Measurements from ENCODE around the gene GP5. TPM values are rescaled to one million over a fixed set of nuclear protein-coding genes. Genes with fewer than 3 reads are reported as not detected.
A peak's percentile ranks its signal among the peaks of the same experiment; 100 is the strongest.

GP5 gene, protein sequence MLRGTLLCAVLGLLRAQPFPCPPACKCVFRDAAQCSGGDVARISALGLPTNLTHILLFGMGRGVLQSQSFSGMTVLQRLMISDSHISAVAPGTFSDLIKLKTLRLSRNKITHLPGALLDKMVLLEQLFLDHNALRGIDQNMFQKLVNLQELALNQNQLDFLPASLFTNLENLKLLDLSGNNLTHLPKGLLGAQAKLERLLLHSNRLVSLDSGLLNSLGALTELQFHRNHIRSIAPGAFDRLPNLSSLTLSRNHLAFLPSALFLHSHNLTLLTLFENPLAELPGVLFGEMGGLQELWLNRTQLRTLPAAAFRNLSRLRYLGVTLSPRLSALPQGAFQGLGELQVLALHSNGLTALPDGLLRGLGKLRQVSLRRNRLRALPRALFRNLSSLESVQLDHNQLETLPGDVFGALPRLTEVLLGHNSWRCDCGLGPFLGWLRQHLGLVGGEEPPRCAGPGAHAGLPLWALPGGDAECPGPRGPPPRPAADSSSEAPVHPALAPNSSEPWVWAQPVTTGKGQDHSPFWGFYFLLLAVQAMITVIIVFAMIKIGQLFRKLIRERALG
- 0.83 and 0.95 TPM in 2 replicates for total RNA-seq
- 0.21 TPM in 1 of 2 replicates, not detected in the other for polyA plus RNA-seq

DNA sequence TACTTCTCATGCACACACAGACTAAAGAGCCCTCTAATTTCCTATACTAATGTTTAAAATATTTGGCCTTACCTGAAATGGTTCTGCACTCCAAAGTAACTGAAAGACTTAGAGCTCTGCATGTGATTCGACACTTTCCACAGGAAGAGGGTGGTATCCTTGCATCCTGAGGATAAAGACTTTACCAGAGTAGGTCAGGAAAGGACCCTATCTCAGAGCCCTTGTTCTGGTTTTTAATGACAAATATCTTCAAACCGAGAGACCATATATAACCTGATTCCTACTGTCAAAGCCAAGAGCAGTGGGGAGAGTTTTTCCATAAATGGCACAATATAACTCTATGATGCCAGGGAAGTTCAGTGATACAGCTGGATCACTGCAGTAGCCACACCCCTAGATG lies at the start of gene GP5:
GP5 (minus strand) TSS at position 101 of the 400 bp plus-strand sequence. CDS start 984 bp downstream, outside the sequence.
- Histone ChIP-seq H3K27me3 (peaks cover 33% of the 10 kb centered on the region), H3K4me3 (peak within 1 kb of the TSS; percentile 0), H3K4me1 (ENCODE audit: low read depth) (no peaks in the 10 kb centered on the region), H3K9me3 (ENCODE audit: low read depth) (no peaks in the 10 kb centered on the region), H3K27ac (no peak within 1 kb of the TSS), H3K36me3 (peaks cover 8% of the 10 kb centered on the region)
- no peak for DNase-seq (ENCODE audit: low read depth in 1 of 2, low spot score in 1 of 2)
- TF ChIP-seq, protein P1, sequence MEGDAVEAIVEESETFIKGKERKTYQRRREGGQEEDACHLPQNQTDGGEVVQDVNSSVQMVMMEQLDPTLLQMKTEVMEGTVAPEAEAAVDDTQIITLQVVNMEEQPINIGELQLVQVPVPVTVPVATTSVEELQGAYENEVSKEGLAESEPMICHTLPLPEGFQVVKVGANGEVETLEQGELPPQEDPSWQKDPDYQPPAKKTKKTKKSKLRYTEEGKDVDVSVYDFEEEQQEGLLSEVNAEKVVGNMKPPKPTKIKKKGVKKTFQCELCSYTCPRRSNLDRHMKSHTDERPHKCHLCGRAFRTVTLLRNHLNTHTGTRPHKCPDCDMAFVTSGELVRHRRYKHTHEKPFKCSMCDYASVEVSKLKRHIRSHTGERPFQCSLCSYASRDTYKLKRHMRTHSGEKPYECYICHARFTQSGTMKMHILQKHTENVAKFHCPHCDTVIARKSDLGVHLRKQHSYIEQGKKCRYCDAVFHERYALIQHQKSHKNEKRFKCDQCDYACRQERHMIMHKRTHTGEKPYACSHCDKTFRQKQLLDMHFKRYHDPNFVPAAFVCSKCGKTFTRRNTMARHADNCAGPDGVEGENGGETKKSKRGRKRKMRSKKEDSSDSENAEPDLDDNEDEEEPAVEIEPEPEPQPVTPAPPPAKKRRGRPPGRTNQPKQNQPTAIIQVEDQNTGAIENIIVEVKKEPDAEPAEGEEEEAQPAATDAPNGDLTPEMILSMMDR (IDR thresholded peaks at IDR 0.05; ENCODE audit: low read depth, low read length): no peak

DNA sequence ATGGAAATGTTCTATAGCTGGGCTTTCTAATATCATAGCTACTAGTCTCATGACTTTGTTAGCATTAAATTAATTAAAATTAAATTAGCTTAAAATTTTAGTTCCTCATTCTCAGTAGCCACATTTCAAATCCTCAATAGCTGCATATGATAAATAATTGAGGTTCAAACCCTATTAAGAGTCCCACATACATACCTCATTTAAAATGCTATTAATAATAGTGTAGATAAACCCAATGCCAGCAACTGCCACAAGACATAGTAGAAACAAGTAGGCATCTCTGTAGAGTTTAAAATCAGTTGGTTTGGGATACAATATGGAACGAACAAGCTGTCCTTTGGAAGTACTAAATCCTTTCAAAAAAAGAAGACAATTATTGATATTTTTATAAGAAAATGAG lies 48.6 kb upstream of the GP5 start:
- Histone ChIP-seq H3K27ac (no peak overlapping the region), H3K9me3 (ENCODE audit: low read depth) (no peaks in the 10 kb centered on the region), H3K36me3 (peaks cover 92% of the 10 kb centered on the region), H3K4me3 (no peak overlapping the region), H3K4me1 (ENCODE audit: low read depth) (no peaks in the 10 kb centered on the region), H3K27me3 (no peaks in the 10 kb centered on the region)
- TF ChIP-seq, protein P1 (IDR thresholded peaks at IDR 0.05; ENCODE audit: low read depth, low read length): no peak
- no peak for DNase-seq (ENCODE audit: low read depth in 1 of 2, low spot score in 1 of 2)

GRCh38 chr3:194447161-194447560 lies 48.1 kb upstream of the GP5 start:
- Histone ChIP-seq H3K4me3 (no peak overlapping the region), H3K27ac (no peak overlapping the region), H3K4me1 (ENCODE audit: low read depth) (no peaks in the 10 kb centered on the region), H3K9me3 (ENCODE audit: low read depth) (no peaks in the 10 kb centered on the region), H3K36me3 (peaks cover 87% of the 10 kb centered on the region), H3K27me3 (no peaks in the 10 kb centered on the region)
- TF ChIP-seq, protein P1 (IDR thresholded peaks at IDR 0.05; ENCODE audit: low read depth, low read length): no peak
- DNase-seq (ENCODE audit: low read depth in 1 of 2, low spot score in 1 of 2): no peak

GRCh38 chr3:194446754-194447153 lies 47.7 kb upstream of the GP5 start:
- Histone ChIP-seq H3K4me1 (ENCODE audit: low read depth) (peaks cover 2% of the 10 kb centered on the region), H3K36me3 (peaks cover 83% of the 10 kb centered on the region), H3K9me3 (ENCODE audit: low read depth) (no peaks in the 10 kb centered on the region), H3K4me3 (no peak overlapping the region), H3K27ac (no peak overlapping the region), H3K27me3 (no peaks in the 10 kb centered on the region)
- TF ChIP-seq, protein P1 (IDR thresholded peaks at IDR 0.05; ENCODE audit: low read depth, low read length): no peak
- no peak for DNase-seq (ENCODE audit: low read depth in 1 of 2, low spot score in 1 of 2)

DNA sequence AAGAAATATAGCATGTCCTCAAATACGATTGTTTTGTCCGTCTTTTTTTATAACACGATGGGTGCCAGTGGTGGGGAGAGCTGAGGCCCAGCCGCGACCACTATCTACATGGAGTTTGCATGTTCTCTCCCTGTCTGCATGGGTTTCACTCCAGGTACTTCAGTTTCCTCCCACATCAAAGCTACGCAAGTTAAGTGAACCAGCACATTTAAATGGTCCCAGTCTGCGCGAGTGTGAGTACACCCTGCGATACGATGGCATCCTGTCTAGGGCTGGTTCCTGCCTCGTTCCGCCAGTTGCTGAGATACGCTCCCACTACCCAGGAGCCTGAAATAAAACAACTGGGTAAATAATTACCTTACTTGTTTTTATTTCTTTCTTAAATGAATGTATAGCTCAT lies 47.1 kb upstream of the GP5 start:
- no peaks in the 10 kb centered on the region for H3K27me3 ChIP-seq
- H3K27ac ChIP-seq: no peak overlapping the region
- H3K4me3 ChIP-seq: no peak overlapping the region
- no peak for DNase-seq (ENCODE audit: low read depth in 1 of 2, low spot score in 1 of 2)
- TF ChIP-seq, protein P1 (IDR thresholded peaks at IDR 0.05; ENCODE audit: low read depth, low read length): no peak
- peaks cover 78% of the 10 kb centered on the region for H3K36me3 ChIP-seq
- peaks cover 8% of the 10 kb centered on the region for H3K4me1 ChIP-seq (ENCODE audit: low read depth)
- H3K9me3 ChIP-seq (ENCODE audit: low read depth): no peaks in the 10 kb centered on the region
